Stimulated activated CD4-positive, alpha-beta T cell treated with anti-CD3 and anti-CD28 coated beads, Interleukin-2, amount 100 ng/mL, for 24 hours (primary cell): Measurements from ENCODE around the gene TENT4B.

Source experiments
- DNase-seq, 2 donors: peaks; one replicate each; pipeline ENCODE4 v3.0.0-alpha.2; 2020

Gene TENT4B

DNA sequence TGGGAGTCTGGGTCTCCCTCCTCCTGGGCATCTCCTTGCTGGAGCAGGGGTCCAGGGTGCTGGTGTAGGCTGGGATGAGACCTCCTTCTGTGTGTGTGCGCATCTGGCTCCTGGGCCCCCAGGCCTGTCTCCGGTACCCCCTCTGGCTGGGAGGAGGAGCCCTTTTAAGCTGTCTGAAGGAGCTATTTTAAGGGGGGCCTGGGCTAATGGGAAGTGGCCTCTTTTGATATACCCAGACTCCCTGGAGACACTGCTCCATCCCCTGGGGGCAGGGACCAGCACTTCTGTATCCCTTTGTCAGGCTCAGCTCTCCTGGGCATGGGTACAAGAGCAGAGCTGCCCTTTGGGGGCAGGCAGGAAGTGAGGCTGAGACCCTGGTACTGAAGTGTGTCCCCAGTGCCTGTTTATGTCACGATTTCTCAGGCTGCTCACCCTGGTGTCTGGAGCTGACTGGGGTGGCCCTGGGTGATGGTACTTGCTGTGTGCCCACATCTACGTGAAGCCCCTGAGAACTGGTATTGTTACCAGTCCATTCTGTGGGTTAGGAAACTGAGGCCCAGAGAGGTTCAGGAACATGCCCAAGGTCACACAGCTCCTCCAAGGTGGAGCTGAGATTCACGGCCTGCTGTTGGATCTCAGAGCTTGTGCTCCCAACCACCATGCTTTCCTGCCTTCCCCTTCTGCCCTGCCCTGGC, 119.7 kb downstream of the TENT4B start:
- no peak for DNase-seq

DNA sequence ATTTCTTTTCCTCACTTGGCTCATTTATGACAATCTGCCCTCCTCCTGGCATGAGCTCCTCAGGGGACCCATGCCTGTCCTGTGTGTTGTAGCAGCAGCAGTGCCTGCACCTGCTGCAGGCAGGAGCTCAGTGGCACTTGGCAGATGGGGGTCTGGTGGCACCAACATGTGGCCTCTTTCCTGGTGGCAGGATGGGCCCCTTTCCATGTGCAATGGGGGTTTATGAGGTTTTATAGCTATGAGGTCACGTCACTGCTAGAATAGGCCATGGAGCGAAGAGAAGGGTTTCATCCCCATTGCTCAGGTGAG, 120.2 kb downstream of the TENT4B start:
- no peak for DNase-seq

DNA sequence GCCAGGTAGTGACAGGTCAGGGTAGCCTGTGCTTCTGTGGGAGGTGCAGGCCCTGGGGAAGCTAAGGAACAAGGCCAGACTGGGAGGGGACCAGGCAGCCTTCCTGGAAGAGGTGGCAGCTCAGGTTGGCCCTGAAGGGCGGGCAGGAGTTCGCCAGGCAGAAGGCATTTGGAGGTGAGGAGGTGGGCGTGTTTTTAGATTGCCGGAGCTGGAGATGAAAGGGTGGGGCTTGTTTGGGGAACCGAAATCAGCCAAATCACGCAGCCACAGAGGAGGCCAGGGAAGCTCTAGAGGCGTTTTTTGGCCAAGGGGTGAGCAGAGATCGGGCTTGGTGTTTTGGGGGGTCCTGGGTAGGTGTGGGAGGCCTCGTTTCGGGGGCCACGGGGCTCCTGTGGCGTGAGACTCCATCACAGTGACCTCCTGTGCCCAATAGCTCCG, 120.8 kb downstream of the TENT4B start:
- peak; percentile 50 to 56 for DNase-seq

DNA sequence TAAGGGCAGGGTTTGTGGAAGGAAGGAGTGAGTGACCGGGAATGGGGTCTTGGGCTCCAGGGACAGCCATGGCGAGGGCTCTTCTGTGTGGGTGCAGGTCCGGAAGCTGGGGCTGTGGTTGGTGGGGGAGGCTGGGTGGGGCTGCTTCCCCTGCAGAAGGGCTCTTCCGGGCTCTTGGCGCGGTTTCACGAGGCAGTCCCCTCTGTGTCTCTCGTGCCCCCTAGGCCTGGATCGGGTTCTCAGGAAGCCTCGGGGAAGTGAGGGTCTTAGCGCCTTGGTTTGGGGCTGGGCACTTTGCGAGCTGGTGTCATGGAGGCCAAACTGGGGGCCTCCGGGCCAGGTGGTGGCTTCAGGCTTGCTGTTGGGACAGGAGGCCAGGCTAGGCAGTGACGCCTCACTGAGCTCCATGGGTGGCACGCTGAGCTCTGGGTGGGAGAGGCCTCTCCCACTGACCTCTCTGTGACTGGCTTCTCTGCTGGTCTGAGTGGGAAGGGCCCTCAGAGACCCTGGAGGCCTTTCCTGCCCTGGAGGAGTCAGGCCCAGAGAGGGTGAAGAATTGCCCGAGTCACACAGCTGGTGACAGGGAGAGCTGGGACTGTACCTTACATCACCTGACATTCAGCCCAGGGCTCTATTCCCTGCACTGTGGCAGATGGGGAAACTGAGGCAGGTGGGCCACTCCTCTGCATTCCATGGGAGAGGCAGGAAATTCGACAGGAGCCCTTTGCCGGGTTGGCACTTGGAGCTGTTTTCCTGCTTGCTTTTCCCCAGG, 121.4 kb downstream of the TENT4B start:
- DNase-seq: peak; percentile 45 to 49

DNA sequence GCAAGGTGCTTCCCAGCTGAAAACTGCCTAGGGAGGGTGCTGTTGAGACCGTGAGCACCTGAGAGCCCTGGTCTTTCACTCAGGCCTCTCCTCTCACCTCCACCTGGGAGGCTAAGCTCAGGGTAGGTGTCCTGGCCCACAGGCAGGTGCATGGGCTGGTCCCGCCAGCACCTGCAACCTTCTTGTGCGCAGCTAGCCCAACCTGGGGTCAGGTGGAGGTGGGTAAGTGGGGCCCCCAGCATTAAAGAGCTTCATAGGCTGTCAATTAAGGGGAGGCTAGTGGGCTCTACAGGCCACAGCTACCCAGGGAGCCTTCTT, 122.0 kb downstream of the TENT4B start:
- no peak for DNase-seq

DNA sequence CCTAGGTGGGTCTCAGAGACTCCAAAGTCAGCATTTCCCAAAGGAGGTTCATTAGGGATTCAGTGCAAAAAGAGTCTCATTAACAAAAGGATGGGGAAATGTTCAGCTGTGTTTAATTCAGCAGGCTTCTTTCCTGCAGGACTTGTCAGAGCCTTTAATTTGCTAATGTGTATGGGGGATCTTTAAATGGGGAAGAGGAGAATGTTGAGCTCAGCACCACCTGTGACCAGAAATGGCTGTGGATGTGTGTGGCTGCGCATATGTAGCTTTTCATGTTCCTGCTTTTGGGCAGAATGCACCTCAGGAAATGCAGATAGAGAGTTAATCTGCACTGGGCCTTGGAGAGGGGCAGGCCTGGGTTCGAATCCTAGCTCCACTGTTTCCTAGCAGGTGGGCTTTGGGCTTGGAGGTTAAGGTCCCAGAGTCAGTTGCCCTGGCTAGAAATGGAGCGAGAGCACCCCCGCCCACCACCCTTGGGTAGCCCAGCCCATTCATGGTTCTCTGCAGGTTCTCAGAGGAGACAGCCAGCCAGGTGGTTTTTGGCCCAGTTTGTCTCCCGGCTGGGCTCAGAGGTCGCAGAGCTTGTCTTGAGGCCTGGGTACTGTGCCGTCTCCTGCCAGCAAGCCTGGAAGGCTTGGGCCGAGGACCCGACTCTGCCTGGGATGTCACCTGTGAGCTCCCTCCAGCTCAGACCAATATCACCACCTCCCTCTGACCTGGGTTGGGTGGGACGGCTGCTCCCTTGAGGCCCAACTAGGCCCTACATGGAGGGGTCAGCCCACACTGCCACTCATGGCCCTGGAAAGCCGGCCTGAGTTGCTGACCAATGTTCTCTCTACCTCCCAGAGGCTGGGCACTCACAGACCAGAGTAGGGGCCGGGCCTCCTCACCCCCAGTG, 122.6 kb downstream of the TENT4B start:
- DNase-seq: no peak

DNA sequence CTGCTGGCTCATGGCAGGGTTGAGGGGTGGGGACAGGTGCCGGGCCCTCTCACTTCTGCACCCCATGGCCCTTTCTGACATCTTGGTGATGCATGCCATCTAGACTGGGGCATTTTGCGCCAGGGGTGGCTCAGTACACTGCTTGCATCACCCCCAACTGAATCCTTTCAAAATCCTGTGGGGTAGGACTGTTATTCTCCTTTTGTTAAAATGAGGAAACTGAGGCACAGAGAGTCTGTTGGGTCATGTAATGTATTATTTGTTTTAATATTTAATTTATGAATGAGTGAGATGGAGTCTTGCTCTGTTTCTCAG, 123.2 kb downstream of the TENT4B start:
- DNase-seq: no peak

DNA sequence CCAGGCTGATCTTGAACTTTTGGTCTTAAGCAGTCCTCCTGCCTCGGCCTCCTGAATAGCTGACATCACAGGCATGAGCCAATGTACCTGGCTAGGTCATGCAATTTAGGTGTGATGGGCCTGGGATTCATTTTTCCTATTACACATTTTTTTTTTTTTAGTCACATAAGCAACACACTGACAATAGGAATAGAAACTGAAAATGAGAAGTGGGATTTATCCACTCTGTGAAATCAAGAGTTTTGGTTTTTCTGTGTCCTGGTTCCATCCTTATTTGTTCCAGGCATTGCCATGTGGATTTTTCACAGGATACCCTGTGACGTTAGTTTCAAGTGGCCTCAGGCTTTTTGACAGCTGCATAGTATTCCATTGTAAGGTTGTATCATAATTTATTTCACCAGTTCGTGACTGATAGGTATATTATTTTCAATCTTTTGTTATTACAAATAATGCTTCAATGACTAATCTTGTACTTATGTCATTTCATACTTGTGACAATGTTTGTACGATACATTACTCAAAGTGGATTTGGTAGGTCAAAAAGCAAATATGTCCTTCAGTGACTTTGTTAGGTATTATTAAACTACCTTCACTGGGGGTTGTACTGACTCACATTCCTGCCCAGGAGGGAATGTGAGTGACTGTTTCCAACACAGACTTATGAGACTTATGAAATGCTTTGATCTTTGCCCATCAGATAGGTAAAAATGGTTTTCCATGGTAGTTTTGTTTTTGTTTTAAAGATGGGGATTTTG, 123.9 kb downstream of the TENT4B start:
- no peak for DNase-seq

DNA sequence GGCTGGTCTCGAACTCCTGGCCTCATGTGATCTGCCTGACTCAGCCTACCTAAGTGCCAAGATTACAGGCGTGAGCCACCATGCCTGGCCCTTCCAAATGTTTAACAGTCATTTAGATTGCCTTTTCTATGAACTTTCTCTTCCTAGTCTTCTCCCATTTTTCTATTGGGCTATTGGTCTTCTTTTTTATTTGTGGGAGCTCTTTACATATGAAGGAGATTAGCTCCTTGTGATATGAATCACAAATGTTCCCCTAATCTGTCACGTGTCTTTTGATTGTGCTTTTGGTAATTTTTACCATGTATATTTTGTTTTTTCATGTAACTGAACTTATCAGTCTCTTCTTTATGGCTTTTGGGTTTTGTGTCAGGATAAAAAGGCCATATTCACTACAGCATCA, 125.1 kb downstream of the TENT4B start:
- no peak for DNase-seq

DNA sequence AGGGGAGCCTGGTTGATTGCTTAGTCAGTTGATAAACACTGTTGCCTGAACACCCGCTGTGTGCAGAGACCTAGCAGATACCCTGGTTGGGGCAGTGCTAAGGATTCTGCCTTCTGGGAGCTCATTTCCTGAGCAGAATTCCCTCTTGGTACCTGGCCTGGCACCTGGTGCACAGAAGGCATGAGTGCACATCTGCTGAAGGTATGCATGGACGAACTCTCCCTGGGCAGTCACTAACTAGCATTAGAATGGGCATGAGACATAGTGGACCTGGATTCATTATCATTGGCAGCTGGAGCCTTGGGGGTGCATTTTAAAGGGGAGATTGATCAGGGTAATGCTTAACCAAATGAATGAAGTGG, 126.4 kb downstream of the TENT4B start:
- DNase-seq: no peak

DNA sequence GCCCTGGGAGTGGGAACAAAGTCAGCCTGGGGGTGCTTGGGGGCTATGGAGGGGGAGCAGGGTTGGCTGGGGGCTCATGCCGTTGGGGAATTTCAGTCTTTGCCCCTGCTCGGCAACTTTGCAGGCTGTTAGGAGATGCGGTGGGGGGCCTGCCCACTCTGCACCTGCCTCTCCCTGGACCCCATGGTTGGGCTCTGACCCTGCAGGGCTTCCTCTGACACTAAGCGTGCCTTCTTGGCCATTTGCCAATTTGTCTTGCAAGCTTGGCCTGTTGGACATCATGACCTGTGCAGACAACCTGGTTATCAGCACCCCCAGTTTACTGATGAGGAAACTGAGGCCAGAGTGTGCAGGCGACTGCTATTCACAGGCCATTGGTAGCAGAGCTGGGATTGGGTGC, 127.8 kb downstream of the TENT4B start:
- DNase-seq: no peak
